ENCODE results near the gene TBX20.

Gene TBX20

GRCh38 chr7:35253710-35254495 is at the start of gene TBX20:
TSS of gene TBX20 (minus strand) at chr7:35254100. CDS start at chr7:35253620, 480 bp downstream.
- peak; percentile 38 for DNase-seq

- DNase-seq, result no peak
Measured at GRCh38 chr7:35289376-35289775, 35.5 kb upstream of the TBX20 start.

- DNase-seq, result no peak
Measured at GRCh38 chr7:35286986-35287385, 33.1 kb upstream of the TBX20 start.

- DNase-seq, result no peak
Measured at GRCh38 chr7:35286422-35286821, 32.5 kb upstream of the TBX20 start.

- no peak for DNase-seq
Measured at GRCh38 chr7:35285799-35286198, 31.9 kb upstream of the TBX20 start.

- DNase-seq, result no peak
Measured at GRCh38 chr7:35280902-35281301, 27.0 kb upstream of the TBX20 start.

- no peak for DNase-seq
Measured at GRCh38 chr7:35277359-35277758, 23.5 kb upstream of the TBX20 start.

- no peak for DNase-seq
Measured at GRCh38 chr7:35272246-35272645, 18.3 kb upstream of the TBX20 start.

GRCh38 chr7:35268953-35269352 is 15.1 kb upstream of the TBX20 start:
- DNase-seq, result no peak

- DNase-seq, result no peak
Measured at GRCh38 chr7:35267411-35267810, 13.5 kb upstream of the TBX20 start.

GRCh38 chr7:35263396-35263795 is 9.5 kb upstream of the TBX20 start:
- DNase-seq, result no peak

- no peak for DNase-seq
Measured at GRCh38 chr7:35261476-35262285, 7.8 kb upstream of the TBX20 start.

GRCh38 chr7:35261041-35261440 is 7.1 kb upstream of the TBX20 start:
- DNase-seq, result no peak

GRCh38 chr7:35260246-35260645 is 6.3 kb upstream of the TBX20 start:
- DNase-seq, result no peak

- DNase-seq, result no peak
Measured at GRCh38 chr7:35259523-35259908, 5.6 kb upstream of the TBX20 start.

GRCh38 chr7:35258868-35259522 is 5.1 kb upstream of the TBX20 start:
- no peak for DNase-seq

GRCh38 chr7:35258125-35258867 is 4.4 kb upstream of the TBX20 start:
- DNase-seq, result no peak

GRCh38 chr7:35257251-35258124 is 3.6 kb upstream of the TBX20 start:
- DNase-seq, result no peak

GRCh38 chr7:35256256-35257175 is 2.6 kb upstream of the TBX20 start:
- DNase-seq, result no peak

GRCh38 chr7:35255443-35256255 is 1.7 kb upstream of the TBX20 start:
- DNase-seq, result no peak

All from activated CD4-positive, alpha-beta T cell treated with anti-CD3 and anti-CD28 coated beads, Interleukin-2, amount 50 U/mL, for 16 hours (primary cell).